ENCODE results near the gene AMZ2. TPM values are rescaled to one million over a fixed set of nuclear protein-coding genes. Genes with fewer than 3 reads are reported as not detected.
"Not testable (repeated sequence)": the region's sequence is repeated elsewhere in the genome, so short reads cannot be mapped to it uniquely, and the experiment has no call there.

Gene AMZ2
- total RNA-seq, 1 experiment from 2014 or later, result 54.6 TPM

DNA sequence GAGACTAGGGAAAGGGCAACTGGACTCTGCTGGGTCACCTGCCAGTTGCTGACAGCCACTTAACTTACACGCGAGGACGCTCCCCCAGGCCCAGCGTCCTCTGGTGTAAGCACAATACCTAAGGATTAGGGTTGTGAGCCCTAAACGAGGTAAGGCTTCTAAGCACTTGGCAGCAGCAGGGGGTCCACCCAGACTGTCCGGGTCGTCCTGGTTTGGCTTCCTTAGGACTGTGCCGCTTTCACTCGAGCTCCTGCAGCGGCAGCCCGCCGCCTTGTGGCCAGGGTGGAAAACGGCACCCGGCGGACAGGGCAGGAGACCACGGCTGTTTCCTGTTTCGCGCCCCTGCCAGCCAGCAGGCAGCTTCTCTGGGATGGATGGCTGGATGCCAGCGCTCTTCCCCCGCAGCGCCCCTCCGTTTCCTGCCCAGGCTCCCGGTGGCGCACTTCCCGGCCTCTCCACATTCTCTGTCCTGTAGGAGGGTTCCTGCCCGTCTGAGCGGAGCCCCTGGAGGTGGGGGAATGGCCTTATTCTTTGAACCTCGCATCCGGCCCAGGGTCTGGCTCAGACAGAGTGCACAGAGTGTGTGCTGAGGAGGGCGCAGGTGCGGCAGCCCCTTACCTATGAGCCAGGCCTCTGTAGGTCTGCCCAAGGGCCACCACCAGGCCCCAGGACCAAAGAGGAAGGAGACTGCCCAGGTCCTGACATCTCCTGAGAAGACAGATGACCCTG lies 47.0 kb upstream of the AMZ2 start:
- H3K4me3 Mint-ChIP-seq, result peak overlapping the region; percentile 69
- POLR2A ChIA-PET, result no interaction called here

GRCh38 chr17:68201418-68201771 lies 46.4 kb upstream of the AMZ2 start:
- DNase-seq (ENCODE audit: low spot score); H3K9me3 Mint-ChIP-seq; H3K36me3 Mint-ChIP-seq; ATAC-seq; H3K27ac Mint-ChIP-seq; POLR2A ChIA-PET: not testable (repeated sequence)
- Mint-ChIP-seq H3K4me3 (peak overlapping the region; percentile 69; the same call in 1 of the 2 replicates), H3K27me3 (ENCODE audit: low read depth) (peaks cover 87% of the 10 kb centered on the region), H3K4me1 (peaks cover 23% of the 10 kb centered on the region)
- CTCF ChIA-PET, result interaction anchor here (0.6 to 4.4 kb wide), 24 partner anchors 9 to 281 kb away, joined by 3 to 59 read pairs (median 6); partner anchors contain the start of gene AMZ2

More for the DNA sequence above, 47.0 kb upstream of the AMZ2 start:
- TF ChIP-seq CTCF (IDR thresholded peaks at IDR 0.05) (peak; percentile 95), SP1 (CRISPR knock-in tag; conservative IDR thresholded peaks at IDR 0.05) (peak; percentile 58; the same call in 1 of the 2 replicates), OVOL2 (CRISPR knock-in tag; IDR thresholded peaks at IDR 0.05; ENCODE audit: borderline replicate concordance) (no peak), HMGXB4 (CRISPR knock-in tag; IDR thresholded peaks at IDR 0.05) (peak; percentile 78), ESRRA (CRISPR knock-in tag; IDR thresholded peaks at IDR 0.05; ENCODE audit: borderline replicate concordance) (no peak), GABPB1 (CRISPR knock-in tag; IDR thresholded peaks at IDR 0.05) (peak; percentile 41; the same call in 1 of the 2 replicates), FOXP1 (CRISPR knock-in tag; IDR thresholded peaks at IDR 0.05; ENCODE audit: borderline replicate concordance) (peak; percentile 65; the same call in 1 of the 2 replicates), TEAD1 (CRISPR knock-in tag; IDR thresholded peaks at IDR 0.05) (peak; percentile 12; the same call in 1 of the 2 replicates), ZNF423 (CRISPR knock-in tag; IDR thresholded peaks at IDR 0.05) (peak; percentile 62), ETV6 (CRISPR knock-in tag; IDR thresholded peaks at IDR 0.05) (0 out of 2 replicates have a peak, but pooled peaks have one; percentile 37), USF1 (CRISPR knock-in tag; IDR thresholded peaks at IDR 0.05) (no peak), IRF1 (CRISPR knock-in tag; IDR thresholded peaks at IDR 0.05) (no peak), MYBL2 (CRISPR knock-in tag; IDR thresholded peaks at IDR 0.05) (0 out of 2 replicates have a peak, but pooled peaks have one; percentile 46)
- TF ChIP-seq, protein P1, sequence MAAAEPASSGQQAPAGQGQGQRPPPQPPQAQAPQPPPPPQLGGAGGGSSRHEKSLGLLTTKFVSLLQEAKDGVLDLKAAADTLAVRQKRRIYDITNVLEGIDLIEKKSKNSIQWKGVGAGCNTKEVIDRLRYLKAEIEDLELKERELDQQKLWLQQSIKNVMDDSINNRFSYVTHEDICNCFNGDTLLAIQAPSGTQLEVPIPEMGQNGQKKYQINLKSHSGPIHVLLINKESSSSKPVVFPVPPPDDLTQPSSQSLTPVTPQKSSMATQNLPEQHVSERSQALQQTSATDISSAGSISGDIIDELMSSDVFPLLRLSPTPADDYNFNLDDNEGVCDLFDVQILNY (CRISPR knock-in tag; IDR thresholded peaks at IDR 0.05), result peak; percentile 43; the same call in 1 of the 2 replicates
- peaks cover 23% of the 10 kb centered on the region for H3K4me1 Mint-ChIP-seq
- H3K36me3 Mint-ChIP-seq, result no peaks in the 10 kb centered on the region
- peaks cover 93% of the 10 kb centered on the region for H3K27me3 Mint-ChIP-seq (ENCODE audit: low read depth)
- peak; percentile 93 for DNase-seq (ENCODE audit: low spot score)
- H3K9me3 Mint-ChIP-seq, result no peaks in the 10 kb centered on the region
- no peak overlapping the region for H3K27ac Mint-ChIP-seq
- peak; percentile 44 for ATAC-seq
- CTCF ChIA-PET, result interaction anchor here (0.6 to 4.4 kb wide), 34 partner anchors 10 to 344 kb away, joined by 3 to 59 read pairs (median 5); partner anchors contain the start of genes AMZ2 and WIPI1

DNA sequence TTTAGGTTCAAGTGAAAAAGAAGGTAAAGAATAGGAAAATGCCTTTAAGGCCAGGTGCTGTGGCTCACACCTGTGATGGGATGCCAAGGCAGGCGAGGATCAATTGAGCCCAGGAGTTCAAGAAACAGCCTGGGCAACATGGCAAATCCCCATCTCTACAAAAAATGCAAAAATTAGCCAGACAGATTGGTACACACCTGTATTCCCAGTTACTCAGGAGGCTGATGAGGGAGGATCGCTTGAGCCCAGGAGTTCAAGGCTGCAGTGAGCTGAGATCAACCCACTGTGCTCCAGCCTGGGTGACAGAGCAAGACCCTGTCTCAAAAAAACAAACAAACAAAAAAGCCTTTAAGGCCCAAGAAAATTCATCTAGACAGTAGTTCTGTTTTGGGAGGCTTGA lies 45.5 kb upstream of the AMZ2 start:
- H3K4me3 Mint-ChIP-seq; POLR2A ChIA-PET; H3K36me3 Mint-ChIP-seq; ATAC-seq; H3K27ac Mint-ChIP-seq; DNase-seq (ENCODE audit: low spot score); H3K9me3 Mint-ChIP-seq: not testable (repeated sequence)
- CTCF ChIA-PET, result interaction anchor here (3.1 to 3.2 kb wide), 2 partner anchors 21 to 30 kb away, joined by 33 to 59 read pairs; no protein-coding TSS in a partner anchor
- H3K27me3 Mint-ChIP-seq (ENCODE audit: low read depth), result peaks cover 78% of the 10 kb centered on the region
- peaks cover 31% of the 10 kb centered on the region for H3K4me1 Mint-ChIP-seq

Measured in WTC11 (cell line).